Measurements from ENCODE around the gene ADRA2C.

DNA sequence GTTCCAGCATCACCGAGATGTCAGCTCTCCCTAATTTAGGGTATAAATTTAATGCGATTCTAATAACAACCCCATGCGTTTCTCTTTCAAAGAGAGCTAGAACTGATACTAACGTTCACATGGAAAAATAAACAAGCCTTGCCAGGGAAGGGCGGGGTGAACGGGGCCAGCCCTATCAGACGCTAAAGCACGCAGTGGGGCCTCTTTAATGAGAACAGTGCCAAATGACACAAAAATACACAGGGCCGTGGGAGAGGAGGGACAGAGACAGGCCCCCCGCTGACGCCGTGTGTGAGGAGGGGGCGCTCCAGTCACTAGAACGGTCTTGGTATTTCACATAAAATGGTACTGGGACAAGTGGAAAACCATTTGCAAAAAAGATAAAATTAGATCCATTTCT, 21.3 kb upstream of the ADRA2C start:
- TF ChIP-seq, protein P1, sequence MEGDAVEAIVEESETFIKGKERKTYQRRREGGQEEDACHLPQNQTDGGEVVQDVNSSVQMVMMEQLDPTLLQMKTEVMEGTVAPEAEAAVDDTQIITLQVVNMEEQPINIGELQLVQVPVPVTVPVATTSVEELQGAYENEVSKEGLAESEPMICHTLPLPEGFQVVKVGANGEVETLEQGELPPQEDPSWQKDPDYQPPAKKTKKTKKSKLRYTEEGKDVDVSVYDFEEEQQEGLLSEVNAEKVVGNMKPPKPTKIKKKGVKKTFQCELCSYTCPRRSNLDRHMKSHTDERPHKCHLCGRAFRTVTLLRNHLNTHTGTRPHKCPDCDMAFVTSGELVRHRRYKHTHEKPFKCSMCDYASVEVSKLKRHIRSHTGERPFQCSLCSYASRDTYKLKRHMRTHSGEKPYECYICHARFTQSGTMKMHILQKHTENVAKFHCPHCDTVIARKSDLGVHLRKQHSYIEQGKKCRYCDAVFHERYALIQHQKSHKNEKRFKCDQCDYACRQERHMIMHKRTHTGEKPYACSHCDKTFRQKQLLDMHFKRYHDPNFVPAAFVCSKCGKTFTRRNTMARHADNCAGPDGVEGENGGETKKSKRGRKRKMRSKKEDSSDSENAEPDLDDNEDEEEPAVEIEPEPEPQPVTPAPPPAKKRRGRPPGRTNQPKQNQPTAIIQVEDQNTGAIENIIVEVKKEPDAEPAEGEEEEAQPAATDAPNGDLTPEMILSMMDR (IDR thresholded peaks at IDR 0.05; ENCODE audit: low read depth, low read length, poor library complexity, severe bottlenecking) = no peak
- TF ChIP-seq EZH2phosphoT487 (IDR thresholded peaks at IDR 0.05; ENCODE audit: borderline replicate concordance, low read length) = no peak
